MG63 (cell line): ENCODE measurements around the gene CUEDC2. TPM values are rescaled to one million over a fixed set of nuclear protein-coding genes. Genes with fewer than 3 reads are reported as not detected.

ENCODE experiments used
- DNase-seq: peaks from one replicate; pipeline ENCODE4 v3.0.0-alpha.2; 2020
- H3K27me3 ChIP-seq: fragments of 250-450 bp; sonication (Bioruptor Pico); 2 replicates; pipeline ENCODE4 v1.5.1; 2020; ENCODE audit warnings: mild to moderate bottlenecking, moderate library complexity
- H3K36me3 ChIP-seq: fragments of 250-450 bp; sonication (Bioruptor Pico); 2 replicates; pipeline ENCODE4 v1.5.1; 2020; ENCODE audit warnings: mild to moderate bottlenecking, moderate library complexity
- H3K4me3 ChIP-seq: fragments of 250-450 bp; sonication (Bioruptor Pico); 2 replicates; pipeline ENCODE4 v1.5.1; 2020; ENCODE audit warnings: mild to moderate bottlenecking, moderate library complexity
- H3K9me3 ChIP-seq: fragments of 250-450 bp; sonication (Bioruptor Pico); 2 replicates; pipeline ENCODE4 v1.5.1; 2020; ENCODE audit warnings: mild to moderate bottlenecking, moderate library complexity
- total RNA-seq: library from RNA; depleted of rRNA; stranded (reverse); fragments of >200 nt; shearing (Covaris generic); gene quantifications from 2 replicates; pipeline ENCODE4 v1.2.3, GENCODE V29; 2014; ENCODE audit warnings: low replicate concordance; rRNA removed

CUEDC2 gene
- total RNA-seq, 1 experiment from 2014 or later: 151 TPM

GRCh38 chr10:102375867-102376266 is 56.5 kb downstream of the CUEDC2 start:
- H3K27me3 ChIP-seq: no peaks in the 10 kb centered on the region
- H3K36me3 ChIP-seq: peaks cover 41% of the 10 kb centered on the region
- H3K9me3 ChIP-seq: no peaks in the 10 kb centered on the region
- H3K4me3 ChIP-seq: no peak overlapping the region
- no peak for DNase-seq

GRCh38 chr10:102375250-102375649 is 57.1 kb downstream of the CUEDC2 start:
- H3K9me3 ChIP-seq: no peaks in the 10 kb centered on the region
- peaks cover 47% of the 10 kb centered on the region for H3K36me3 ChIP-seq
- H3K27me3 ChIP-seq: no peaks in the 10 kb centered on the region
- no peak for DNase-seq
- no peak overlapping the region for H3K4me3 ChIP-seq

Other genes with a start within 250 kb of the CUEDC2 start
- gene ELOVL3, start 206.3 kb downstream of the CUEDC2 start, total RNA-seq: 0.15 TPM in 1 of 2 replicates, not detected in the other
- gene PITX3, start 191.1 kb downstream of the CUEDC2 start, total RNA-seq: not detected in 2 replicates
- gene GBF1, start 187.0 kb downstream of the CUEDC2 start, total RNA-seq: 9.5 and 15.8 TPM in 2 replicates
- gene NFKB2, start 36.9 kb downstream of the CUEDC2 start, total RNA-seq: 15.8 and 22.7 TPM in 2 replicates
- gene PSD, start 13.8 kb downstream of the CUEDC2 start, total RNA-seq: not detected in 2 replicates
- 10.7 and 11.2 TPM in 2 replicates for gene FBXL15, start 11.7 kb downstream of the CUEDC2 start, total RNA-seq
- gene C10orf95, start 19.0 kb upstream of the CUEDC2 start, total RNA-seq: not detected in 2 replicates
- gene ACTR1A, start 70.1 kb upstream of the CUEDC2 start, total RNA-seq: 77.7 and 178 TPM in 2 replicates
- gene SUFU, start 71.4 kb upstream of the CUEDC2 start, total RNA-seq: 2.0 and 9.4 TPM in 2 replicates
- 27.8 and 40.9 TPM in 2 replicates for gene TRIM8, start 211.9 kb upstream of the CUEDC2 start, total RNA-seq